Endothelial cell of umbilical vein (primary cell): Measurements from ENCODE around the gene ETFDH. TPM values are rescaled to one million over a fixed set of nuclear protein-coding genes. Genes with fewer than 3 reads are reported as not detected.

Source experiments
- BruUV-seq: library from RNA; stranded (reverse); fragments of 400-500 nt; replicated peaks from 2 replicates; lab custom pipeline; 2021; lab: Mats Ljungman, UMichigan
- CTCF ChIA-PET: fragments of 300-600, 350-600 bp; sonication (Branson Sonifier 250); formaldehyde crosslinking; loops from one replicate; lab custom pipeline; 2021; ENCODE audit warnings: antibody characterized with exemption, inconsistent platforms; lab: Charles Lee
- POLR2A ChIA-PET: fragments of 300-600, 350-600 bp; sonication (Branson Sonifier 250); formaldehyde crosslinking; loops from one replicate; lab custom pipeline; 2021; ENCODE audit warnings: antibody characterized with exemption, inconsistent platforms; lab: Charles Lee
- DNase-seq: peaks from one replicate; pipeline ENCODE4 v3.0.0-alpha.2; 2011; ENCODE audit warnings: low read depth, low spot score
- FAIRE-seq: peaks from 2 replicates; lab custom pipeline; 2011; peaks lifted over from hg19 to GRCh38; lab: Jason Lieb, UNC
- H2AFZ ChIP-seq: 2 replicates; pipeline ENCODE4 v1.6.0; 2012; ENCODE audit warnings: low read depth, low read length, control low read depth, inconsistent platforms
- H3K27ac ChIP-seq: 2 replicates; pipeline ENCODE4 v1.5.1; 2011; ENCODE audit warnings: low read depth, mild to moderate bottlenecking, control low read depth, low read length, moderate library complexity; ENCODE audit not compliant: insufficient read depth
- H3K27me3 ChIP-seq, 2 experiments: 2 replicates each; pipeline versions ENCODE4 v1.6.0 to v1.6.1; 2011; ENCODE audit warnings: low read length in 2 of 2, mixed read lengths in 1 of 2; ENCODE audit not compliant: control insufficient read depth in 2 of 2, insufficient read depth in 2 of 2
- H3K36me3 ChIP-seq, 2 experiments: 2 replicates in 1 of 2; 3 replicates in 1 of 2; pipeline ENCODE4 v1.5.1; 2011; ENCODE audit warnings: low read length in 2 of 2, mild to moderate bottlenecking in 1 of 2, moderate library complexity in 1 of 2; ENCODE audit not compliant: control insufficient read depth in 2 of 2, insufficient read depth in 2 of 2; ENCODE audit errors: extremely low read depth in 1 of 2
- H3K4me1 ChIP-seq: 3 replicates; pipeline ENCODE4 v1.5.1; 2011; ENCODE audit warnings: mild to moderate bottlenecking, low read length; ENCODE audit not compliant: control insufficient read depth, insufficient read depth; ENCODE audit errors: extremely low read depth
- H3K4me2 ChIP-seq: 2 replicates; pipeline ENCODE4 v1.6.1; 2011; ENCODE audit warnings: low read length, control low read depth, mixed read lengths; ENCODE audit not compliant: insufficient read depth
- H3K4me3 ChIP-seq, 3 experiments: fragments of 200-600 bp in 1 of 3; sonication (generic), shearing (Covaris generic) in 1 of 3; replicated peaks in 1 of 3; 2 replicates each; pipeline ENCODE4 v1.5.1; 2011 to 2016; ENCODE audit warnings: control low read depth in 3 of 3, low read length in 3 of 3, mild to moderate bottlenecking in 2 of 3, inconsistent platforms in 1 of 3, low read depth in 1 of 3, moderate library complexity in 1 of 3; ENCODE audit not compliant: insufficient read depth in 1 of 3
- H3K79me2 ChIP-seq: 2 replicates; pipeline ENCODE4 v1.6.0; 2012; ENCODE audit warnings: low read length, inconsistent platforms; ENCODE audit not compliant: control insufficient read depth, insufficient read depth
- H3K9ac ChIP-seq: replicated peaks from 2 replicates; pipeline ENCODE3; 2011; ENCODE audit warnings: low read length, control low read depth; ENCODE audit not compliant: insufficient read depth; ENCODE audit errors: extremely low read depth
- H3K9me1 ChIP-seq: replicated peaks from 3 replicates; pipeline ENCODE4 v1.6.0; 2011; ENCODE audit warnings: mild to moderate bottlenecking, low read length; ENCODE audit not compliant: control insufficient read depth, insufficient read depth; ENCODE audit errors: extremely low read depth
- H3K9me3 ChIP-seq: replicated peaks from 2 replicates; pipeline ENCODE4 v1.5.1; 2012; ENCODE audit warnings: low read length, inconsistent platforms; ENCODE audit not compliant: control insufficient read depth, insufficient read depth
- H4K20me1 ChIP-seq: replicated peaks from 2 replicates; pipeline ENCODE3; 2011; ENCODE audit warnings: mild to moderate bottlenecking, low read length; ENCODE audit not compliant: control insufficient read depth, insufficient read depth; ENCODE audit errors: extremely low read depth
- JUN ChIP-seq: IDR thresholded peaks from 2 replicates; pipeline ENCODE4 v1.6.1; 2011; ENCODE audit warnings: borderline replicate concordance, low read depth; ENCODE audit not compliant: insufficient read length, insufficient read depth
- MYC ChIP-seq: IDR thresholded peaks from one replicate; pipeline ENCODE4 v1.6.1; 2011; ENCODE audit warnings: mild to moderate bottlenecking, low read depth, low read length
- POLR2AphosphoS5 ChIP-seq: IDR thresholded peaks from 2 replicates; pipeline ENCODE4 v1.6.1; 2012; ENCODE audit warnings: low read depth, mild to moderate bottlenecking, control low read depth, low read length, moderate library complexity; ENCODE audit not compliant: insufficient read depth
- dilution Hi-C: fragments of 300-500 bp; cut with MboI; formaldehyde crosslinking; loops from one replicate; pipeline ENCODE4 v1.15.0; 2019; ENCODE audit warnings: low sequenced_read_pairs; ENCODE audit not compliant: extremely low pct_ligation_motif_present
- intact Hi-C: fragments of 100-400 bp; cut with micrococcal nuclease; formaldehyde crosslinking; loops from one replicate; pipeline ENCODE4 v1.10.0; 2022
- polyA plus RNA-seq, 4 experiments: library from polyadenylated mRNA; depleted of rRNA in 3 of 4; stranded (reverse) in 3 of 4; unstranded in 1 of 4; fragments of >200 nt; gene quantifications; 2 replicates each; pipeline versions ENCODE4 v1.2.1 to v1.2.3, GENCODE V29; 2011 to 2012; ENCODE audit warnings: missing spikeins in 1 of 4
- small RNA-seq: library from RNA; depleted of rRNA; stranded (forward); fragments of <200 nt; gene quantifications from one replicate; pipeline ENCODE3, GENCODE V24; 2012; ENCODE audit warnings: low replicate concordance, low read depth; ENCODE audit not compliant: insufficient read depth, insufficient read length
- total RNA-seq: library from RNA; stranded (reverse); gene quantifications from 2 replicates; pipeline ENCODE4 v1.2.3, GENCODE V29; 2021

Gene ETFDH
- total and polyA plus RNA-seq, 2 donors (not counting 3 experiments of a cell fraction or from before 2014, with no cell fraction given): 17.3 to 22.3 TPM

GRCh38 chr4:158758703-158759102 lies 86.6 kb downstream of the ETFDH start:
- Histone ChIP-seq H3K27me3 (no peaks in the 10 kb centered on the region), H3K9me1 (no peaks in the 10 kb centered on the region), H3K4me1 (no peaks in the 10 kb centered on the region), H3K36me3 (no peaks in the 10 kb centered on the region), H3K79me2 (no peaks in the 10 kb centered on the region), H3K4me3 (no peak overlapping the region), H4K20me1 (no peaks in the 10 kb centered on the region), H3K9ac (no peak overlapping the region), H3K4me2 (no peak overlapping the region), H3K27ac (no peak overlapping the region), H2AFZ (no peak overlapping the region), H3K9me3 (no peaks in the 10 kb centered on the region)
- FAIRE-seq (no peak), DNase-seq (no peak)
- ChIA-PET POLR2A (no interaction called here), CTCF (no interaction called here)
- no TSS peak for BruUV-seq
- TF ChIP-seq POLR2AphosphoS5 (no peak), JUN (no peak), MYC (no peak)
- dilution Hi-C loops: no loop called here
- intact Hi-C loops: no loop called here

Small RNA genes within 50 kb of the gene (small RNA-seq; reads per million reads assigned to genes)
- not detected for gene RF00012

Other genes with a start within 250 kb of the ETFDH start
- not detected in 2 replicates for gene RXFP1, start 150.4 kb upstream of the ETFDH start, total RNA-seq
- not detected in 2 replicates for gene RXFP1, start 150.4 kb upstream of the ETFDH start, polyA plus RNA-seq
- 19.3 and 19.6 TPM in 2 replicates for gene C4orf46, start 409 bp upstream of the ETFDH start, total RNA-seq
- gene C4orf46, start 409 bp upstream of the ETFDH start, polyA plus RNA-seq: 7.5 and 9.4 TPM in 2 replicates
- 24.7 and 25.7 TPM in 2 replicates for gene PPID, start 51.1 kb downstream of the ETFDH start, total RNA-seq
- gene PPID, start 51.1 kb downstream of the ETFDH start, polyA plus RNA-seq: 11.1 and 11.5 TPM in 2 replicates
- gene FNIP2, start 96.7 kb downstream of the ETFDH start, total RNA-seq: 13.6 and 14.4 TPM in 2 replicates
- 2.6 and 4.5 TPM in 2 replicates for gene FNIP2, start 96.7 kb downstream of the ETFDH start, polyA plus RNA-seq